ENCODE data around the gene PISD. TPM values are rescaled to one million over a fixed set of nuclear protein-coding genes. Genes with fewer than 3 reads are reported as not detected.

The PISD gene
- total and polyA plus RNA-seq, 2 experiments from 2014 or later = 31.2 to 39.6 TPM

DNA sequence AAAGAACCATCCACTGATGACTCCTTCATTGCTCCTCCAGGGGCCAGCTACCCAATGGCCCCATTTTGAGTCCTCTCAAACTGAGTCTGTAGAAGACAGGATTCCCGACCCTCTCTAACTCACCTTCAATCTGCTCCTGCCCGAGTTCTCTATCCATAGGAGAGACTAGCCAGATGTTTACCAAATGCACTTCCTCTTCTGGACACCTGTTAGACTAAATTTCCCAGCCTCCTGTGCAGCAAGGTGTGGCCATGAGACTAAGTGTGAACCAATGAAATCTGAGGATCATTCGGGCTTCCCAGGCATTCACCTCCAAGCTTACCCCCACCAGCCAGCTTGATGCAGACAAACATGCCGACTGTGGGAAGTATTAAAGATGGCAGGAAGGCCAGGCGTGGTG lies 7.6 kb downstream of the PISD start:
- H3K27ac ChIP-seq = no peak overlapping the region
- TF ChIP-seq, protein P1, sequence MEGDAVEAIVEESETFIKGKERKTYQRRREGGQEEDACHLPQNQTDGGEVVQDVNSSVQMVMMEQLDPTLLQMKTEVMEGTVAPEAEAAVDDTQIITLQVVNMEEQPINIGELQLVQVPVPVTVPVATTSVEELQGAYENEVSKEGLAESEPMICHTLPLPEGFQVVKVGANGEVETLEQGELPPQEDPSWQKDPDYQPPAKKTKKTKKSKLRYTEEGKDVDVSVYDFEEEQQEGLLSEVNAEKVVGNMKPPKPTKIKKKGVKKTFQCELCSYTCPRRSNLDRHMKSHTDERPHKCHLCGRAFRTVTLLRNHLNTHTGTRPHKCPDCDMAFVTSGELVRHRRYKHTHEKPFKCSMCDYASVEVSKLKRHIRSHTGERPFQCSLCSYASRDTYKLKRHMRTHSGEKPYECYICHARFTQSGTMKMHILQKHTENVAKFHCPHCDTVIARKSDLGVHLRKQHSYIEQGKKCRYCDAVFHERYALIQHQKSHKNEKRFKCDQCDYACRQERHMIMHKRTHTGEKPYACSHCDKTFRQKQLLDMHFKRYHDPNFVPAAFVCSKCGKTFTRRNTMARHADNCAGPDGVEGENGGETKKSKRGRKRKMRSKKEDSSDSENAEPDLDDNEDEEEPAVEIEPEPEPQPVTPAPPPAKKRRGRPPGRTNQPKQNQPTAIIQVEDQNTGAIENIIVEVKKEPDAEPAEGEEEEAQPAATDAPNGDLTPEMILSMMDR (IDR thresholded peaks at IDR 0.05; ENCODE audit: low read depth, low read length) = no peak
- no peak overlapping the region for H3K4me3 ChIP-seq
- DNase-seq (ENCODE audit: low read depth in 1 of 2, low spot score in 1 of 2) = no peak
- no peaks in the 10 kb centered on the region for H3K4me1 ChIP-seq (ENCODE audit: low read depth)
- H3K36me3 ChIP-seq = no peaks in the 10 kb centered on the region
- H3K9me3 ChIP-seq (ENCODE audit: low read depth) = no peaks in the 10 kb centered on the region
- H3K27me3 ChIP-seq = no peaks in the 10 kb centered on the region

DNA sequence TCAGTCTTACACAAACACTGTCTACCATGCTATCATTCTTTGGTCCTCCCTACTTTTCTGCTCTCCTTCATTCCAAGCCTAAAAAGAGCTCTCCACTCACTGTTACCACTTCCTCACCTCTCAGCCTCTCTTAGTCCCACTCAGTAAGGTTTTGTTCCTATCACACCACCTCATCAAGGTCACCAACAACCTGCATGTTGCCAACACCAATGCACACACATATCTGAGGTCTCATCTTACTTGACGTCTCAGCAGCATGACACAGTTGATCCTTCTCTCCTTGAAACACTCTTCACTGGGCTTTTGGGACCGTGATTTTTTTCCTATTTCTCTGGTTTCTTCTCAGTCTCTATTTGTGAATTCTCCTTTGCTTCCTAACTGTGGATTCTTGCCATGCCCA lies 8.1 kb downstream of the PISD start:
- TF ChIP-seq, protein P1 (IDR thresholded peaks at IDR 0.05; ENCODE audit: low read depth, low read length) = no peak

DNA sequence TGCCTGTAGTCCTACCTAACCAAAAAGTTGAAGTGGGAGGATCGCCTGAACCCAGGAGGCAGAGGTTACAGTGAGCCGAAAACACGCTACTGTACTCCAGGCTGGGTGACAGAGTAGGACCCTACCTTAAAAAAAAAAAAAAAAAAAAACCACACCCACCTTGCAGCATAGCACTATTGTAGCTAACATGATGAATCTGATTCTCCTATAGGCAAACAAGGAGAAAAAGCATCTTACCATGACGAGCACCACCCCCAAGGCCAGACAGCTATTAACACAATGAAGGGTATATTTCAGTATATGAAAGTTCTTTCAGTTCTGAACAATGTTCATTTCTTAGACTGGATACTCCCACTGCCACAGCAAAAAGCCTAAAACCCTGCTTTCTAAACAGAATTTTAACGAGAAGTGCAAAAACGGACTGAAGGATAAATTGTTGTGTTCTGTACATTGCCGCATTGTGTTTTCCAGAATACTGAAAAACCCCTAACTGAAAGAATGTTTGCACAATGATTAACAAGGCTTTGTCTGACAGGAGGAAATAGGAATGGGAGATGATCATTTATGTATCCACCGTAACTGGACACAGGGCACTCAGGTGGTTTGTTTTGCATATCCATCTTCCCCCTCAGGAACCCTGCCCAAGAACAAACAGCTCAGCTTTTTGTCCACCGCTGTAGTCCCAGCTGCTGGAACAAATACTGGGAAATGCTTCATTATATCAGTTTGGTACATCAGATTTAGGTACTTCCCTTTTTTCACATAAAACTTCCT lies 8.9 kb downstream of the PISD start:
- DNase-seq (ENCODE audit: low read depth in 1 of 2, low spot score in 1 of 2) = no peak
- H3K27ac ChIP-seq = no peak overlapping the region
- peaks cover under 1% of the 10 kb centered on the region for H3K36me3 ChIP-seq
- H3K4me3 ChIP-seq = no peak overlapping the region
- no peaks in the 10 kb centered on the region for H3K9me3 ChIP-seq (ENCODE audit: low read depth)
- H3K4me1 ChIP-seq (ENCODE audit: low read depth) = no peaks in the 10 kb centered on the region
- no peaks in the 10 kb centered on the region for H3K27me3 ChIP-seq
- TF ChIP-seq, protein P1 (IDR thresholded peaks at IDR 0.05; ENCODE audit: low read depth, low read length) = no peak

More for the DNA sequence above, 8.1 kb downstream of the PISD start:
- Histone ChIP-seq H3K4me1 (ENCODE audit: low read depth) (no peaks in the 10 kb centered on the region), H3K4me3 (no peak overlapping the region), H3K9me3 (ENCODE audit: low read depth) (no peaks in the 10 kb centered on the region), H3K36me3 (no peaks in the 10 kb centered on the region), H3K27ac (no peak overlapping the region), H3K27me3 (no peaks in the 10 kb centered on the region)
- no peak for DNase-seq (ENCODE audit: low read depth in 1 of 2, low spot score in 1 of 2)

DNA sequence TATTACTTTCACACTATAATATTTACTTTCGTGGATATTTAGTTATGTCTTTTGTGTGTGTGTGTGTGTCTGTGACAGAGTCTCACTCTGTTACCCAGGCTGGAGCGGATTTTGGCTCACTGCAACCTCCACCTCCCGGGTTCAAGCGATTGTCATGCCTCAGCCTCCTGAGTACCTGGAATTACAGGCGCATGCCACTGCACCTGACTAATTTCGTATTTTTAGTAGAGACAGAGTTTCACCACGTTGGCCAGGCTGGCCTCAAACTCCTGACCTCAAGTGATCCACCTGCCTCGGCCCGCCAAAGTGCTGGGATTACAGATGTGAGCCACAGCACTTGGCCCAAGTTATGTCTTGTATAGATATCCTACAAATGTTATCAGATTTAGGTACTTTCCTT lies 9.9 kb downstream of the PISD start:
- no peak for DNase-seq (ENCODE audit: low read depth in 1 of 2, low spot score in 1 of 2)
- Histone ChIP-seq H3K36me3 (peaks cover 9% of the 10 kb centered on the region), H3K27me3 (no peaks in the 10 kb centered on the region), H3K27ac (no peak overlapping the region), H3K4me3 (no peak overlapping the region), H3K9me3 (ENCODE audit: low read depth) (no peaks in the 10 kb centered on the region), H3K4me1 (ENCODE audit: low read depth) (no peaks in the 10 kb centered on the region)
- TF ChIP-seq, protein P1 (IDR thresholded peaks at IDR 0.05; ENCODE audit: low read depth, low read length) = no peak

DNA sequence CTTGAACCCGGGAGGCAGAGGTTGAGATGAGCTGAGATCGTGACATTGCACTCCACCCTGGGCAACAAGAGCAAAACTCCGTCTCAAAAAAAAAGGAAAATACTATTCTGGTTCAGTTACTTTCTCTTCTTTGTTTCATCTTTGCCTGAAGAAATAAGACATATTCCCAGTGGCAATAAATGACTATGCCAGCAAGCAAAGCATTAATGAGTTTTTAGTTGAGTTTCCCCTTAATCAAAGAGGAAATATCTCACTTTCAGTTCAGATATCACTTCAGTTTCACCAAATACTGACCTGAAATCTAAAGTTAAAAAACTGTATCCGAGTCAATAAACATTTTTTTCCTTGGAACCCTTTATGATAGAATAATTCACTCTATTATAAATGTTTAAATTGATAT lies 10.4 kb downstream of the PISD start:
- H3K4me3 ChIP-seq = no peak overlapping the region
- H3K27ac ChIP-seq = no peak overlapping the region
- TF ChIP-seq, protein P1 (IDR thresholded peaks at IDR 0.05; ENCODE audit: low read depth, low read length) = no peak
- no peaks in the 10 kb centered on the region for H3K27me3 ChIP-seq
- no peaks in the 10 kb centered on the region for H3K9me3 ChIP-seq (ENCODE audit: low read depth)
- no peaks in the 10 kb centered on the region for H3K4me1 ChIP-seq (ENCODE audit: low read depth)
- H3K36me3 ChIP-seq = peaks cover 13% of the 10 kb centered on the region
- DNase-seq (ENCODE audit: low read depth in 1 of 2, low spot score in 1 of 2) = no peak
